Measurements from ENCODE around the gene NNT.

DNA sequence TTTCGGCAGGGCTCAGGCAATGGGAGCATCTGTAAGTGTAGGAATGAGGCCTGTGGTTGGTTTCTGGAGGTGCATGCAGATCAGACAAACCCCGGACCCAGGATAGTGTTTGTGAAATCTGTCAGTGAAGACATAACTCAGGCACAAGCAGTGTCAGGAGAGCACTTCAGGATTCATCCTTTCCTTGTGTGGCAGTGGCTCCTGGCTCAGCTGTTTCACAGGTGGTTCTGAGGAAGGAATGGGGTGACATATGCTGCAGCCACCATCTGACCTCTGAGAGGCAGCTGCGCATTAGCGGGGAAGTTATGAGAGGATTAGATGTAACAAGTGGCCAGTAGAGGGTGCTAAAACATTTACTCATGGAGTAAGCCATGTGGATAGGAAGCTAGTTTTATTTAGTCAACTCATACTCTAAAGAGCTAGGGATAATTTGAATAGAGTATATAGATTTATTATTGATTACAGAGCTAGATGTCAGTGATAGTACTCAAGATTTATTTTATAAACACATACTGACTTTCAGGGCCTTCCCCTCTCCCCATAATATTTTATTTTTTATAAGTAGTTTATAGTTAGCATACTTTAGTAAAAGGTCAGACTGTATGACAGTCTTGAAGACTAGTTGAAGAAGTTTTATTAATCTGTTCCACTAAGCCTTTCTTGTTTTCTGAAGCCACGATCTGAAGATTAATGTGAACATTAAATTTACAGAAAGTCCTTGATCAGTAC lies 28.4 kb downstream of the NNT start:
- TF ChIP-seq POLR2A (IDR thresholded peaks at IDR 0.05; ENCODE audit: low read depth, low read length) = no peak
- TF ChIP-seq TAF1 (IDR thresholded peaks at IDR 0.05; ENCODE audit: borderline replicate concordance, low read depth, low read length) = no peak
